Erythroblast (primary cell): Measurements from ENCODE around the gene CALHM5.

ENCODE experiments used
- GATA1 ChIP-seq: IDR thresholded peaks from 2 replicates; pipeline ENCODE4 v1.6.1; 2011; ENCODE audit warnings: low read depth, mild to moderate bottlenecking, control low read depth, low read length, moderate library complexity
- POLR2A ChIP-seq: IDR thresholded peaks from 2 replicates; pipeline ENCODE4 v1.6.1; 2011; ENCODE audit warnings: mild to moderate bottlenecking, low read length

DNA sequence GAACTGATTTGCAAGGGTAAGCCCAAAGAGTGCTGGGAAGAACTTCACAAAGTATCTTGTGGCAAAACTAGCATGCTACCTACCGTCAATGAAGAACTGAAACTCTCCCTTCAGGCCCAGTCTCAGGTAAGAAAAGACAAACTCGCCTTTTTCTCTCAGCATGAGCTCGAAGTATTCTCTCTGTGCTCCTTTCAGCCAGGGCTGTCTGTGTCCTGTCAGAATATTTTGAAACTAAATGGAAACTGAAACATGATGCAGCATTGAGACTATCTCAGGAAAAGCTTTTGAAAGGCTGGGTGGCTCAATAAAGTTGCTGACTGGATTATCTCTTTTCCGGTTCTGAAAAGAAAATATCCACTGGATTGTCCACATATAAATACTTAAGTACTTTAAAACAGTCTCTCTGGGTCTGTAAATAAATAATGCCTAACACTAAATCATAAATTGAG lies 696 bp downstream of the CALHM5 start:
- TF ChIP-seq POLR2A (no peak), GATA1 (no peak)
